ENCODE results near the gene NTNG1.

NTNG1 gene

DNA sequence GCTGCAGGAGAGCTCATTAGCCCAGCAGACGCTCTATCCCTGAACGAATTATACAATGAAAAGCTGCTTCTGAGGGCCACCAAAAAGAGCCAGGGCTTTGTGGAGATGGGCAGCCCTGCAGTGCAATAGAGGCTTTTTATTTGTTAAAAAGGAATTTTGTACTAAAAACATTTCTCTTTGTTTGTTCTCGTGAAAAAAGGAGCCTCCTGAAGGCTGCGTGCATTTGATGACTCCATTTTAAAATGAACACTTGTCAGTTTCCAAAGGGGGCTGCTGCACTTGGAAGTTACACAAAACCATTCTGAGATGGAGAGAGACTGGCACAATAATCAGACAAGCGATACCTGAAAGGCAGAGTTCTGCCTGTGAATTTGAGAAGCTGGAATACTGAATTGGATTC is 202.8 kb downstream of the NTNG1 start:
- no peak for DNase-seq

DNA sequence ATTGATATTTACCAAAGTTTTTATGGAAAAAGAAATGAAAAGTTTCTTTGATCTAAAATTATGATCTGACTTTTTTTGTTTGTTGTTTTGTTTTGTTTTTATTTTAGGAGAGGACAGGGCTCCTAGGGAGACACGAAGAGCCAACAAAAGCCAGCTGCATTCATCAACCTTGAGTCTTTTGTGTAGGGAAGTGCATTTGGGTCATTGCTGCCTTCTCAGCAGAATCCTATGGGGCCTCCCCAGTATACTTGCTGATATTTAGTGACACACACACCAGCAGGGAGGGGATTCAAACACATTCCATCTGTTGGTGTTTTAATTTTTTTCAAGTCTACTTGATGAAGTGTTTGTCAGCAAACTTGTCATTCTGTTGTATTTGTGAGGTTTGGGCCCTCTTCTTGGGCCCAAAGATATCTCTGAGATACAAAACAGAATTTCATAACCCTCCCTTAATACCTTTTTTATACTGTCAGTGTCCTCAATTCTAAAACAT is 203.5 kb downstream of the NTNG1 start:
- no peak for DNase-seq

DNA sequence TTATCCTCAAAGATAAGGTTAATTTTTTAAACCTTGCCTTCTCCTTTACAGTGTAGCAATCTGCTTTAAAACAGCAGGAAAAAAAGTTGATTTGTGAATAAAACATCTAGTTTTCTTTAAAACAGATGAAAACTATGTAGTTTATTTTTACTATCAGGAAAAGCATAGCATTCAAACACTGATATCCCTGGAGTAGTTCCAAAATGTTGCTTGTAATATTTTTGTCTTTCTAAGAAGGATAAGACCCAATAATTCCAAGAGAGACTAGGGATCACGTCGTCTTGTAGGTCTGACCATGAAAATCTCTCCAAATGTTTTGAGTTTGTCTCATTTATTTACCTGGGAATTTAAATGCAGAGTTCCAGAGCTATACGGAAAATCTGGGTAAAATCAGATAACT is 204.0 kb downstream of the NTNG1 start:
- no peak for DNase-seq

DNA sequence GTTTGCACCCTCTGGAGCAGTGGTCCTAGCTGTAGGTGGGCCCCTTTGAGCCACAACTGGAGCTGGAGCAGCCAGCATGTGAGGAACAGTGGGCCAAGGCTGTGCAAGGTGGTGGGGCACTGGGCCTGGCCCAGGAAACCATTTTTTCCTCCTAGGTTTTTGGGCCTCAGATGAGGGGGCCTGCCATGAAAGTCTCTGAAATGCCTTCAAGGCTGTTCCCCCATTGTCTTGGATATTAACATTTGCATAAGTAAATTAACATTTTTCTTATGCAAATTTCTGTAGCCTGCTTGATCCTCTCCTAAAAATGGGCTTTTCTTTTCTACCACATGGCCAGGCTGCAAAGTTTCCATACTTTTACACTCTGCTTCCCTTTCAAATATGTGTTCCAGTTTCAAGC is 212.0 kb downstream of the NTNG1 start:
- no peak for DNase-seq

DNA sequence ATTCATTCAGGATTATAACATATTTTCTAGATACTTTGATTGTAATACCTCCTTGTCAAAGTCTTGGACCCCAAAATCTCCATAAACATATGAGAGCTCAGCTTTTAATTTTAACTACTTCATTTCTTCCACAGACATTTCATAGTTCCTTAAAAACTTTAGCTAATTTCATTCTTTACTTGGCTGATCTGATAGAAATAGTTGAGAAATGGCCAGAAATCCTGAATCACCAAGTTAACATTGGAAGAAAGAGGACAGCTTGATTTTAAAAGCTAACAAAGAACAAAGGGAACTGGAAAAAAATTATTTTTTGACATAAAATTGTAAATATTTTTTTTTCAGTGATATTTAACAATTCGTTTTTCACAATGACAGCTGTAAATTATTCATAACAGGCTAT is 216.5 kb downstream of the NTNG1 start:
- DNase-seq, result no peak

DNA sequence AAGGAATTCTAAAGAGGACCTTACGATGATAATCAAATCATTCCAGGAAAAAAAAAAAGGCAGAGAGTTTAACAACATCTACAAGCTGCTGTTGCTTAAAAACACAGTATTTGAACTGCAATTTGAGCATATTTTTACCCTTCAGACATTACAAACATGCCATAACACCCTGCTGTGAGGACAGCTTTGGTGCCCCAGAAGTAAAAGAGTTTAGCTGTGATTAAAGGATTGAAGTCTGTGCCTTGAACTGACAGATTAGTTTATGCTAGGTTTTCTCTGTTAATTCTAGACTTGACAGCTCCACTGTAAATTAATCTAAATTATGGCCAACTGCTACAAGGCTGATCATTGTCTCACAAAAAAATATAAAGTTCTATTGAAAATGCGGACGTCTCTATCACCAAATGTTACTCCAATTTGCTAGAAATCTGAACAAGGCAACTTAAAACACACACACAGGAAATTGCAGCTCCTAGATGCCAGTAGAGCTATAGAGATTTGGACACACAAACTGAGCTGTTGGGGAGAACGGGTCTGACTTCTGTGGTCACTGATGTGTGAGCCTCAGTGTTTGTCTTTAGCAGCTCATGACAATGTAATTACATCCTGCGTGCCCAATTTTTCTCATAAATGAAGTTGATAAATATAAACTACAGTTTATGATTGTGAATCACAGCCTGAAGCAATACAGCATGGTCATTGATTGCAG is 217.9 kb downstream of the NTNG1 start:
- no peak for DNase-seq

DNA sequence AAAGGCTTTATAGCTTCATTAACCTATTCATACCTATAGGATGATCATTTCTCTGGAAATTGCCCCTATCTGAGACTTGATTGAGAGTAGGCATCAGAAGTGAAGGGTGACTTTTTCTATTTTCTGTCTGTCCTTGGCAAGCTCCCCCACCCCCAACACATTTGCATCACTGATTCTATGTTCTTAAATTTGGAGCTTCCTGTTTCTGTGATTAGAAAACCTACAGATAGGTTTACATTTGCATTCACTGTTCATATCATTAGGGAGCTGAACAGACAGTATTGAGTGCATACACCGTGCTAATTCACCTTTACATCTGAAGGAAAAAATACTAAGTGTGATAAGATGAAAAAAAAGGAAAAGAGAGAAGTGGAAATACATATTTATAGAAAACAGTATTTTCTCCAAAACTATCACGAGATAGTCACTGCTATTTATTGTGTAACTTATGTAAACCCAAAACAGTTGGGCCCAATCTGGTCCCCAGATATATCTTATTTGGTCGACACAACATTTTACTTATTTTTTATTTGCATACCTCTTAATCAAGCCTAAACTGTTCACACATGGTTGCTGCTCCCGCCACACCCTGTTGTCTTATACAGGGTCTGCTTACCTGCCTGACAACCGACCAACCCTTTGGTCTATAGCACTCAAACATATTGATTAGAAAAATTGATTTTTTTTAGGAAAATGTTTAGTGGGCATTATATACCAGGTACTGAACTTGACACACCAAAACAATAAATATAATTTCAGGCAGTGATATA is 218.8 kb downstream of the NTNG1 start:
- no peak for DNase-seq

DNA sequence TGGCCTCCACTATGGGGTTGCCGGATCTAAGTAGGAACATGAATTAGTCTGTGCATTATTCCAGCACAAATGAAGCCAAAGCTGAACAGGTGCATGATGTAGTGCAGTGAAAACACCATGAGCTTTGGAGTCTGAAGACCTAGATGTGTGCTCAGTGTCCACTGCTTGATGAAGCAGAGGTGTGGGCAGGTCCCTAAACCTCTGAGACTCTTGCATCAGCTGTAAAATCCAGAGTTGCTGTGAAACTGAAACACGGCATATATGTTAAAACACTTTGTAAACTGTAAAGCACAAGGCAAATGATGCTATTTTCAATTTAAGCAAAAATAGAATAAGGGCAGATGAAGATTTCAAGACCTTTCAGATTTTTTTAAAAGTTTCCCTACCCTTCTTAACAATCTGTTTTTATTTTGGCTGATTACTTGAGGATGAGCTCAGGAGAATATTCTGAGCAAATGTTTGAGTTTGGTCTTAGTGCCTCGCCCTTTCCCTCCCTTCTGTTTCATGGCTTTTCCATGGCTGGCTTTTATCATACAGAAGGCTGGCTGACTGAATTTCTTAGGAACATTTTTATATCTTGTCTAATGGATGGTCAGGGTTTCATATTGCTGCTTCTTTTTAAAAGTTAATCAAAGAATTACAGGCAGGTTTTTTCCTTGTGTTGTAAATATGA is 221.8 kb downstream of the NTNG1 start:
- no peak for DNase-seq

DNA sequence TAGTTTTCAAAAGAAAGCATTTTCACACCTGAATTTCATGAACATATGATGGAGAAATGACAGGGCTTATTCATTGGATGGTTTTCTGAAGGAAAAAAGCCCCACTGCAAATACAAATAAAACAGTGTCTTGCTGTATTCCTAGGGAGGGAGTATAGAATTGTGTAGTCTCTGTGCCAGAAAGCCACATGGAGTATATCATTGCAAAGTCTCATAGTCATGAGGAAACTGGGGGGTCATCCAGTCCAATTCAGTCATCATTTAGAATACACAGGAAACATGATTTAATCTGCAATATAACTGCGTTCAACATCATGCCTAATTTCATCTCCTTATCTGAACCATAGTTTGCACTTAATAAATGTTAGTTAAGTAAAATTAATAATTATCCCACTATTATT is 222.3 kb downstream of the NTNG1 start:
- DNase-seq, result no peak

DNA sequence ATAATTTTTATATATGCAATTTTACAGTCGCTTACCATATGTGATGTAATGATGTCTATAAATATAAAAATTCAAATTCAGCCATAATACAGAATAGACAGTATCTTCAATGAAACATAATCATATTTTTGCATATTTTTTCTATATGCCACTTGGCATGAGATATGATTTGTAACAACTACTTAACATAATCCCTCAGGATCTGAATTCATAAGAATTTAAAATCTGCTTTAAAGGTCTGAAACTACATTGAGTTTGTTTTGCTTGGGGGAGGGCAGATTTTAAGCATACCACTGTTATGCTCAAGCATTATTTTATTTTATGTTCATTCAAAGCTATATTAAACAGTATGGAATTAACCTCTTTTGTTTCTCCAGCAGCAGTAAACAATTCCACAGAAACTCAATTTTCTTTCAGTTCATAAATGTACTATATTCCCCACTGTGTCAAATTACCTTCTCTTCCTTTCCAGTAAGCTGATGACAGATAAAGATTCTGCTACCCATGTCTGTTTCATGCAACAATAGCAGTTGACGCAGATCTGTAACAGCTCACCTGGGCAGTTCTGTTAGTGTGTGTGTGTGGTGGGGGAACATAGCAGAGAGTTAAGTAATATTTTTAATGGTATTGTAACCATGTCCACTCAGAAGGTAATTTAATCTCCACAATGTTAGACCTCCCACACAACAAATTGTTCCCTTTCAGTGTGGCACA is 224.8 kb downstream of the NTNG1 start:
- DNase-seq, result no peak

DNA sequence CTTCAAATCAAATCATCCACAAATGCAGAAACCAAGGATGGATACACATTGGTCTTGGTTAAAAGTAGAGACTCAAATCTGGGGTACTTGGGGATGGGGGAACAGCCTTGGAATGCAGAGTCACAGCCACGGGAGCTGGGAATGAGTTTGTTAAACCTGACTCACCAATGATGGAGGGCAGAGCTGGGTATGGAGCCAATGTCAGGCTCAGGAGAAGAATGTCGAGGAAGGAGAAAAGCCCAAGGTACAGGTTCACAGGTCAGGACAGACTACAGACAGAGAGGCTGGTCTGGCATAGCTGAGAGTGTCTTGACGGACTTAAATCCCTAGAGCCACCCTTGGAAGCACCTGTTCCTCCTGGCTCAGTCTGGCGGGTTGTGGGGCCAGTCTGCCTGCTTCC is 237.6 kb downstream of the NTNG1 start:
- DNase-seq, result no peak

DNA sequence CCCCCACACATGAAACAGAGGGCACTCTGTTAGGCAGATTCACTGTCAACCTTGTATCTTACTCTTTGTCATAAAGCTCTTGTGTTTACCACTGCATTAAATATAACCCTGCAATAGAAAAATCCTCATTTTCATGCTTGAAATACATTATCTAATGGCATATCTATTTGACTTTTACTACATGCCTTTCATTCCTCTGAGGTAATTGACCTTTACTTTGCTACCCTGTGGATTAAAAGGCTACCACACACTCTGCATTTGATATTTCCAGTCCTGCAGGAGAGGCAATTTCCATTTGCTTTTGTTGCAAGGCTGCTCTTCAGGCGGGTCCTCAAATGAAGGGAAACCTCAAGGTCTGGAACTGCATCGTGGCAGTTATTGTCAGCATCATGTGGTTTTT is 238.0 kb downstream of the NTNG1 start:
- no peak for DNase-seq

DNA sequence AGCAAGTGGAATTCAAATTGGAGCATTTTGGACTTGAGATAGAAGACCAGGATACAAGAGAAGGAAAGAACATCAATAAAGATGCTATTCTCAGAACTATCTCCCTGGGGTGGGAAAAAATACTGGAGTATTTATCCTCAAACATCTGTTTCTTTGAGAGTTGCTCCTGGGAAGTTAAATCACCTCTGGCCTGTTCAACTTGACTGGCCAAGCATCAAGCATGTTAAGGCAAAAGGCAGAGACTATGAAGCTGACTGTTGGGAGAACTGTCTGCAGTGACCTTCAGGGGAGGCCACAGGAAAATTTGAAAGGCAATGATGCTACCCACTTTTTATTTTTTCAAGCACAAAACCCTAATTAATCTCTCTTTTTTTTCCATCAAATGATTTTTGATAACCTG is 239.0 kb downstream of the NTNG1 start:
- DNase-seq, result no peak

DNA sequence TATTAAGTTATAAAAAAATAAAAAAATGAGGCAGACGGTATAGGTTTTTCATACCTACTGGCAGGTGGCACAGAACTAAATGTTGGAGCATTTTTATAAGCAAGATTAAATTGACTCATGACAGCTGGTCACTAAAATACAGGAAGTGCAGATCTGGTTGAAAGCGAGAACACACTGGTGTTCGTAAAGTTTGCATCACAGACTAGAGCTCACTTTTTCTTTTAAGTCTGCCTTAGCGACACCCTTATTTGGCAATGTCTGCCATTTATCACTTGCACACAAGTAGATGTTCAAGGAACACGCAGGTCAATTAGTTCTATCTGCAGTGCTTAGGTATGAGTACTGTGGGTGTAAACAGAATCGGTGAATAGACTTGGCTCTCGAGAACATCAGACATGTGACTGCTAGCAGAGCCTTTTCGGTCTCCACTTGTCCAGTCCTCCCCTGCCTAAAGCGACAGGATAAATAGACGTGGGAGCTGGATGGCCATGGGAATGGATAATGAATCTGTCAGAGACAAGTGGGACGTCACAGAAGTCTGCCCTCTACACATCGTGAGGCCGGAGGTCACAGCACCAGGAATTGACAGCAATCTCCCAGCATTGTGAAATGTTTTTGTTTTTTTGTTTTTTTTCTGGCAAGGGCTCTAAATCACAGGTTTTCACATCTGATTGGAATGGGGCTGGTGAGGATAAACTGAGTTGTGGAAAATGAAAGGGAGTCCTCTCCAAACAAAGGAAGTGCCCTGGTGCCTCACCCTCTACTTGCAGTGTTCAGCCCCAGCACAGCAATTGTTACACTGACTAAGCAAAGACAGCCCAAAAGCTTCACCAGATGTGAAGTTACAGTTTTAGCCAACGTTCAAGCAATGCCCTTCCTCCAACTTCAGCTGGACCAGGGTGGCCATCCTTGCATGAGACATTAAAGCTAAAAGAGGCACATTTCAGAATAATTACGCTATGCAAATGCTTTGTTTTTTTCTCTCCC is 248.9 kb downstream of the NTNG1 start:
- no peak for DNase-seq

DNA sequence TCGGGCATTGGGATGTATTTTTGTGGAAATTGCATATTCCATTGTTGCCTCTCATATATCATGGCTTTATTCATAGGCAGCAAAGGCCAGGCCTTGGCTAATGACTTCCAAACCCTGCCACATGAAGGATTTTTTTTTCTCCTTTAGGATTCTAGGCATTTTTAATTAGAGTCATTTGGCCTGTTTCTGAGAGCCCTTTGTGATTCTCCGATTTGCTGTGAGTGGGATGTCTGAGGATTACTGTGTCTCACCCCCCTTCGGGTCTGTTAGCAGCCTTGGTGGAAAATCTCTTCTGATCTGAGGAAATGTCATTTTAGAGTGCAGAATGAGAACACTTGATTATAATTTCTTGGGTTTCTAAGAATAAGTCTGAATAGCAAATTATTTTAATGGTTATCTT is 253.5 kb downstream of the NTNG1 start:
- no peak for DNase-seq

DNA sequence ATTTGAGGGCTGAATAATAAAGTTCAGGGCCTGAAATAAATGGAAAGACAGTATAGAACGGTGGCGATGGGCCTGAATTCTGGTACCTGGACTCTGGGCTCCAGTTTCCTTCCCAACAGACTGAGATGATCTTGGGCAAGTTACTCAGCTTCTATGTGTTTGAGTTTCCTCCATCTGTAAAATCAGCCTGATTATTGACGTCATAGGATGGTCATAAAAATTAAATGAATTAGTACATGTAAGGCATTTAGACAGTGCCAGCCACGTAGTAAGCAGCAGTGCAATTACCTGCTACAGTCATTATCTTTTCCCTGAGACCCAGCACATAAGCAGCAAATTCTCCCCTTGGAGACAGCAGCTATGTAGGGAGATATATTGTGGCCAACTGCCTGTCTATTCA is 260.9 kb downstream of the NTNG1 start:
- DNase-seq, result no peak

DNA sequence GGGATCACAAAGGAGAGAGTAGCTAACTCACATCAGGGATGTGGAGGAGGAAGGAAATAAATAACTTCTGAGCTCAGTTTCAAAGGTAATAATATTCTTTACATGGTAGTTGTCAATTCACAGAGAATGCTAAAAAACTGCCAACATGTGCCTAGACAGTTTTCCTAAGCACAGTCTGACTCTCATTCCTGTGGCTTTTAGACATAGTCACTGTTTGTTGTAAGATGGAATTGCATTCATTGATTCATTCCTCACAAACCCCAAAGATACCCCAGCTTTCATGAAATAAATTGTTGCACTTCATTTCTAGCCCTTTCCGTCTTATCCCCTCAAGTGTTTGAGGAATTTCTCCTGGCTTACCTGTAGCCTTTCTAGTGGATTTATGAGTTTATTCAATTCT is 263.9 kb downstream of the NTNG1 start:
- DNase-seq, result no peak

DNA sequence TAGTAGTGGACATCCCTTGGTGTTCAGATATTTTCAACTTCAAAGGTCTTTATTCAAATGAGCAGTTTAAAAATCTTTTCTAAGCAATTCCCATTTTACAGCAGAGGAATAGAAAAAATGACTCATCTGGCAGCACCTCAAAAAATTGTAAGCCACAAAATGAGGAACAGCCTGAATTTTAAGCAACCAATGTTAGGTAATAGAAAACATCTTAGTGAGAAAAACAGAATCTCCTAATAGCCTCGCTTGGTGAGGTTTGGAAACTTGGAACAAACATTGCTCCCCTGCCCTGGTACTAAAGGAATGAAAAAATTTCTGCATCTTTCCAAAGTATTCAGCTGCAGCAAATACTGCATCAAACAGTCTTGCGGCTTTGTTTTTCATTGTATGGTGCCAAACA is 264.4 kb downstream of the NTNG1 start:
- DNase-seq, result no peak

DNA sequence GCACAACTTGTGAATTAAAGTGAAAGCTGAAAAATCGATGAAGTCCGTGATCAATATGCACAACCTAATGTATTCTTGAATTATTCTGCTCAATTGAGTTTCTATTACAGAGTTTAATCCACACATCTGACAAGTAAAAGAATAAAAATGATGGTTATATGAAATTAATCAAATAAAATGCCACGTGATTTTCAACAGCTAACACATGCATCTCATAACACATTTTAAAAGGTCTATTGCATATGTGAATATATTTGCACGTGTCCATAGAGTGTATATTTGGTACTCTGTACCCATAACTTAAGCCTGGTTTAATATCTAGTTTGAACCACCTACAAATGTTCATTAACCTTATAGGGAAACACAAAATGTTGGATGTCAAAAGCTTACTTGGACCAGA is 266.2 kb downstream of the NTNG1 start:
- no peak for DNase-seq

DNA sequence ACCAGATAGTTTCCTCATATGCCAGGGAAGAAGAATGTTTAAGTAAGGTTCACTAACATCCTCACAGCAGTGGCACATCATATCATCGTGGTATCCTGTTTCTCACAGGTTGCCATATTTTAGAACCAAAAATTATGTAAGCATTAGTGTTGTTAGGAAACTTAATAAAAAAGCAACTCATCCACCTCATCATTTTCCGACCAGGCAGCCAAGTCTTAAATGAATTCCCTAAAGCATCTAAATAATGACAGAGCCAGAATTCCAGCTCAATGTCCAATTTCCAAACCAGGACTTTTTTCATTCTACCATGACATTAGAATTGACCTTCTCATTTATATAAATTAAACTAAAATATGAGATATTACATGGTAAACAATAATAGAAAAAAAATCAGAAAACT is 272.7 kb downstream of the NTNG1 start:
- DNase-seq, result no peak

DNA sequence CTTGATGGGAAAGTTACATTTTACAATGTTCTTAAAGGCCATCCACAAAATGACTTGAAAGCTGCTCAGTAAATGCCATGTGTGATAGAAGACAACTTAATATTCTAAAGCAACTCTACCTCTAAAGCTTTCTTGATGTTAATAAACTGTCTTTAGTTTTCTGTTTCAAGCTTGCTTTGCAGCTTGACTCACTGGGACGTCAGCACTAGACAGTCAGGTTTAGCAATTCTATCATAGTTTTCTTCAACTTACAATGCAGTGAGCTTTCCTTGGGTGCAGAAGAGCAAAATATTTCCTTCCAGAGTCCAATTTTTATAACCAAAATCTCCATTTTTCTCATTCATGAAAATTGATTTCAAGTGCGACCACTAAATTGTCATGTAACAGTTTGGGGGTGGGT is 273.1 kb downstream of the NTNG1 start:
- DNase-seq, result no peak

DNA sequence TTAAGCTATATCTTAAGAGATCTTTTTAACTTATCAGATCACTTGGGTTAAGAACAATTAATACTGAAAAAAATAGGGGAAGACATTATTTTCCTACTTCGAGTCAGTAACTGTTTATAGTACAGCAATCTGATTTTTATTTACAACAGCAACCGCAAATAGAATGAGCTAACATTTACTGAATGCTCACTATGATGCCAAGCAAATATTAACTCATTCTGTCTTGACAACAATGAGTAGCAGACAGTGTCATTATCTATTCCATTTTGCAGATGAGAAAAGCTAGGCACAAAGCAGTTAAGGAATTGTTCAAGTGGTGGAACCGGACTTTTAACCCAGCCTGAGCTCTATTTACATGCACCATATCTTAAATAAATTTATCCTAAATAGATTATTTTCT is 273.7 kb downstream of the NTNG1 start:
- DNase-seq, result peak; percentile 68
